ENCODE data around the gene DHRS12. TPM values are rescaled to one million over a fixed set of nuclear protein-coding genes. Genes with fewer than 3 reads are reported as not detected.
A peak's percentile ranks its signal among the peaks of the same experiment; 100 is the strongest.

DHRS12 gene
- total and polyA plus RNA-seq, 3 donors from 2014 or later = 11.4 to 16.8 (median 15.9) TPM

GRCh38 chr13:51739027-51739764, 64.8 kb downstream of the DHRS12 start:
- intact Hi-C loops (cut with DNase I; ENCODE audit: low total_unique reads) = no loop called here
- Histone ChIP-seq H3K27me3 (no peaks in the 10 kb centered on the region), H3K36me3 (ENCODE audit: low read depth, missing control alignments) (no peaks in the 10 kb centered on the region), H3K27ac (peak overlapping the region; percentile 79 to 81), H3K9me3 (no peaks in the 10 kb centered on the region), H3K4me3 (no peak overlapping the region), H3K4me1 (peaks cover 47% of the 10 kb centered on the region)
- DNase-seq = no peak
- WGBS, 2 donors = 53 to 58% methylated on average over 6 of the region's 6 CpGs
- TF ChIP-seq POLR2A (IDR thresholded peaks at IDR 0.05) = no peak

- H3K36me3 ChIP-seq (ENCODE audit: low read depth, missing control alignments) = no peaks in the 10 kb centered on the region
- DNase-seq = no peak
- WGBS, 2 donors = 86 to 94% methylated on average over 2 of the region's 2 CpGs
- peak overlapping the region in 1 of 2 donors; percentile 79 for H3K27ac ChIP-seq
- no peaks in the 10 kb centered on the region for H3K27me3 ChIP-seq
- H3K4me3 ChIP-seq = no peak overlapping the region
- intact Hi-C loops (cut with DNase I; ENCODE audit: low total_unique reads) = no loop called here
- H3K9me3 ChIP-seq = no peaks in the 10 kb centered on the region
- H3K4me1 ChIP-seq = peaks cover 47% of the 10 kb centered on the region
- TF ChIP-seq POLR2A (IDR thresholded peaks at IDR 0.05) = no peak
- TF ChIP-seq CTCF (IDR thresholded peaks at IDR 0.05) = no peak
Observed at GRCh38 chr13:51738226-51738905, 65.6 kb downstream of the DHRS12 start.

- no peaks in the 10 kb centered on the region for H3K27me3 ChIP-seq
- intact Hi-C loops (cut with DNase I; ENCODE audit: low total_unique reads) = no loop called here
- WGBS, 2 donors = 88 to 96% methylated on average over 3 of the region's 3 CpGs
- DNase-seq = no peak
- TF ChIP-seq POLR2A (IDR thresholded peaks at IDR 0.05) (no peak), CTCF (IDR thresholded peaks at IDR 0.05) (no peak)
- peaks cover 41% of the 10 kb centered on the region for H3K4me1 ChIP-seq
- no peak overlapping the region for H3K4me3 ChIP-seq
- H3K9me3 ChIP-seq = no peaks in the 10 kb centered on the region
- H3K36me3 ChIP-seq (ENCODE audit: low read depth, missing control alignments) = no peaks in the 10 kb centered on the region
- H3K27ac ChIP-seq = no peak overlapping the region
Observed at GRCh38 chr13:51737609-51738008, 66.4 kb downstream of the DHRS12 start.

GRCh38 chr13:51734786-51735185, 69.2 kb downstream of the DHRS12 start:
- Histone ChIP-seq H3K9me3 (no peaks in the 10 kb centered on the region), H3K4me1 (peaks cover 36% of the 10 kb centered on the region), H3K4me3 (no peak overlapping the region), H3K27ac (no peak overlapping the region), H3K36me3 (ENCODE audit: low read depth, missing control alignments) (no peaks in the 10 kb centered on the region), H3K27me3 (no peaks in the 10 kb centered on the region)
- WGBS, 2 donors = 79 to 92% methylated on average over 2 of the region's 2 CpGs
- TF ChIP-seq CTCF (IDR thresholded peaks at IDR 0.05) = no peak
- TF ChIP-seq POLR2A (IDR thresholded peaks at IDR 0.05) = no peak
- intact Hi-C loops (cut with DNase I; ENCODE audit: low total_unique reads) = no loop called here
- no peak for DNase-seq

- Histone ChIP-seq H3K36me3 (ENCODE audit: low read depth, missing control alignments) (no peaks in the 10 kb centered on the region), H3K4me3 (no peak overlapping the region), H3K27me3 (no peaks in the 10 kb centered on the region), H3K4me1 (peaks cover 25% of the 10 kb centered on the region), H3K9me3 (no peaks in the 10 kb centered on the region), H3K27ac (no peak overlapping the region)
- intact Hi-C loops (cut with DNase I; ENCODE audit: low total_unique reads) = no loop called here
- TF ChIP-seq POLR2A (IDR thresholded peaks at IDR 0.05) = no peak
- no peak for TF ChIP-seq CTCF (IDR thresholded peaks at IDR 0.05)
- WGBS, 2 donors = 88 to 89% methylated on average over 3 of the region's 3 CpGs
- DNase-seq = peak; percentile 34
Observed at GRCh38 chr13:51733374-51734298, 70.3 kb downstream of the DHRS12 start.

Data from testis (tissue), 3 donors.